ENCODE data around the gene EEFSEC. TPM values are rescaled to one million over a fixed set of nuclear protein-coding genes. Genes with fewer than 3 reads are reported as not detected.

EEFSEC gene
- total RNA-seq, 1 donor from 2014 or later: 15.3 TPM

DNA sequence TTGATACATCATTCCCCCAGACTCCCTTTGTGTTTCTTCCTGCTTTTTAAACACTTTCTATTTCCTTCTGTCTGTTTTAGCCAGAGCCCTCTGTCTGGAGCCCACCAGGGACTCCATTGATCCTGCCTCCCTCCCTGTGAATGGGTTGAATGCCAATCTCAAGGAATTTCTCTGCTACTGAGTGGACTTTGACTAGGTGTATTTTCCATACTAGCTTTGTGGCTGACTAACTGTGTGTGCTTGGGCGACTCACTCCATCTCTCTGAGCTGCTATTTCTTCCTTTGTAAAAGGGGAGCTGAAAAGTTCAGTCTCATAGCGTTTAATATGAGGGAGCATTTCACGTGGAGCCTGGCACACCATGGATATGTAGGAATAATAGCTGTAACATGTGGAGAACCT is 98.8 kb downstream of the EEFSEC start:
- H3K9me3 ChIP-seq: no peaks in the 10 kb centered on the region
- H3K36me3 ChIP-seq: peaks cover 12% of the 10 kb centered on the region
- H3K4me3 ChIP-seq: no peak overlapping the region
- no peak overlapping the region for H3K27ac ChIP-seq
- ATAC-seq (no peak), DNase-seq (no peak)
- no peak for TF ChIP-seq CTCF (IDR thresholded peaks at IDR 0.05)
- H3K4me1 ChIP-seq: no peaks in the 10 kb centered on the region
- intact Hi-C loops (cut with DNase I): no loop called here
- H3K27me3 ChIP-seq: no peaks in the 10 kb centered on the region

- Histone ChIP-seq H3K4me1 (no peaks in the 10 kb centered on the region), H3K27me3 (no peaks in the 10 kb centered on the region), H3K4me3 (no peak overlapping the region), H3K27ac (no peak overlapping the region), H3K9me3 (no peaks in the 10 kb centered on the region), H3K36me3 (peaks cover 12% of the 10 kb centered on the region)
- no peak for ATAC-seq
- no peak for TF ChIP-seq CTCF (IDR thresholded peaks at IDR 0.05)
- no peak for DNase-seq
- intact Hi-C loops (cut with DNase I): no loop called here
These were observed 99.9 kb downstream of the EEFSEC start for GRCh38 chr3:128253150-128253549.

DNA sequence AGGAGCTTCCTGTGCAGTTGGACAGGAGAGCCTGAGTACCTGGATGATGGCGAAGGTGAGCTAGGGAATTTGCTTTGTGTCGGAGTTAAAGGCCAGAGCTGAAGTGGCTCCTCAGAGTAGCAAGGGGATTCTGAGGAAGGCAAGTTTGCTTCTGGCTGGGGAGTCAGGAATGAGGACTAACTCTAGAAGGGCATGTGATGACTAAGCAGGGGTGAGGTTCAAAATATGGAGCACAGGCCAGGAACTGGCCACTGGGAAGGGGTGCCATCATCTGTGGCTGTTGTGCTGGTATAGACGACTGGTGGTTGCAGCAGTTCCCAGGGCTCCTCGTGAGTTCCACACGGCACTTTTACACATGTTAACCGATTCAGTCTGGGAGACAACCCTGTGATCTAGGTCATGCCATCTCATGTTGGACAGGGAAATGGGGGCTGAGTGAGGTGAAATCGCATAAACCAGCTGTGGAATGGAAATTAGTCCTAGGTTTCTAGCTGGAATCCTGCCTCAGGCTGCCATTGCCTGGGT is 100.8 kb downstream of the EEFSEC start:
- H3K27ac ChIP-seq: no peak overlapping the region
- H3K9me3 ChIP-seq: no peaks in the 10 kb centered on the region
- no peak overlapping the region for H3K4me3 ChIP-seq
- no peak for TF ChIP-seq CTCF (IDR thresholded peaks at IDR 0.05)
- DNase-seq: no peak
- ATAC-seq: peak; percentile 10
- H3K27me3 ChIP-seq: no peaks in the 10 kb centered on the region
- peaks cover 8% of the 10 kb centered on the region for H3K36me3 ChIP-seq
- no peaks in the 10 kb centered on the region for H3K4me1 ChIP-seq
- intact Hi-C loops (cut with DNase I): no loop called here

DNA sequence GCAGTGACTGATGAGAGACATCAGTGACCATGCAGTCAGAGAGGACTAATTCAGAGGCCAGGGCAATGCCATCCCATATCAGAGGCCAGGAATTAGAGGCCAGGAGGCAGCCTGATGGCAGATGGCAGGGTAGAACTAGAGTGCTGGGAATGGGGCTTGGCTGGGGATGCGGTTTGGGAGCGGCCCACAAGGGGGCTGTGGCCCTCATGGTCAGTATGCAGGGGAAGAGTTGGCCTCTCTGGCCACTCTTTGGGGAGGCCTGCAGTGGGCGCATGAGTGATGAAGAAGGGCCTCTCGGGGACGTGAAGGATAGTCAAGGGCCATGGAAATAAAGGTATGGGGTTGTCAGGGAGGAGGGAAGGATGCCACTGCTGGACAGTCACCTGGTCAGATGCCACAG is 101.7 kb downstream of the EEFSEC start:
- no peak overlapping the region for H3K4me3 ChIP-seq
- H3K27ac ChIP-seq: no peak overlapping the region
- ATAC-seq (peak; percentile 16), DNase-seq (no peak)
- H3K9me3 ChIP-seq: peaks cover 8% of the 10 kb centered on the region
- intact Hi-C loops (cut with DNase I): no loop called here
- no peak for TF ChIP-seq CTCF (IDR thresholded peaks at IDR 0.05)
- peaks cover 8% of the 10 kb centered on the region for H3K36me3 ChIP-seq
- H3K4me1 ChIP-seq: no peaks in the 10 kb centered on the region
- H3K27me3 ChIP-seq: no peaks in the 10 kb centered on the region

DNA sequence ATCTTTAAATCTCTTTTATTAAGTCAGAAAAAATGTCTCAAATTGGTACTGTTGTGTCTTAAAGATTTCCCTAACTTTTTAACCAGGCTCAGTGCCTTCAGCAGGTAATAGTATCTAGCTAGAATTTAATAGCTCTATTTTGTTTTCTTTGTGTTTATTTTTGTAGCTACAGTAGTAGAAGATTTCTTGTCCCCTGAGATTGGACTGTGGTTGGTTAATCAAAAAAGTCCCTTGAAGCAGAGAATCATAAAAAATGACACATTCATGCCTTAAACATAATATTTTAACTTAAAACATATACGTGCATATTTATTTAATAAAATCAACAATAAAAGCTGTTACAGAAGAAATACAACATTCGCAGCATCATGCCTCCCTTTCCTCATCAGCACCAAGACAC is 102.8 kb downstream of the EEFSEC start:
- H3K27me3 ChIP-seq: no peaks in the 10 kb centered on the region
- TF ChIP-seq CTCF (IDR thresholded peaks at IDR 0.05): no peak
- ATAC-seq (no peak), DNase-seq (no peak)
- H3K36me3 ChIP-seq: peaks cover 8% of the 10 kb centered on the region
- intact Hi-C loops (cut with DNase I): no loop called here
- H3K4me3 ChIP-seq: no peak overlapping the region
- H3K9me3 ChIP-seq: peaks cover 12% of the 10 kb centered on the region
- no peaks in the 10 kb centered on the region for H3K4me1 ChIP-seq
- no peak overlapping the region for H3K27ac ChIP-seq

DNA sequence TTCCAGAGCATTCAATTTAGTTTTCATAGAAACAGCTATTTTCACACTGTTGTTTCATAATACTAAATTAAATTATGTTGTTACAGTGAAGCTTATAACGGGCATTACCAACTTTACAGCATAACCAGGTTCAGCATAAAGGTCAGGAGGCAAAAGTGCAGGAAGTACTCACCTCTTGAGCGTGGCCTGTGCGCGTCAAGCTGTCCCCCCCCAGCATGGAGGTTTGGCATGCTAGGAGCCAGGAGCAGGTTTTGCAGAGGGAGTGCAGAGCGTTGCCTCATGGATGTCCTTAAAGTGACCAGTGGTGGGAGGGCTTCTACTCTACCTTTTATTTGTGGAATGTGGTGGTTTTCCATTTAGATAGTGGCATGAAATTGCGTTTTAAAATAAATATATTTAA is 104.4 kb downstream of the EEFSEC start:
- peaks cover 4% of the 10 kb centered on the region for H3K36me3 ChIP-seq
- no peaks in the 10 kb centered on the region for H3K27me3 ChIP-seq
- intact Hi-C loops (cut with DNase I): no loop called here
- no peak overlapping the region for H3K4me3 ChIP-seq
- no peak overlapping the region for H3K27ac ChIP-seq
- no peak for ATAC-seq
- no peak for TF ChIP-seq CTCF (IDR thresholded peaks at IDR 0.05)
- H3K9me3 ChIP-seq: peaks cover 12% of the 10 kb centered on the region
- H3K4me1 ChIP-seq: no peaks in the 10 kb centered on the region
- DNase-seq: no peak

Data from upper lobe of right lung (tissue), 1 donor.